Gastrocnemius medialis (tissue), 4 donors: Measurements from ENCODE around the gene PKM. TPM values are rescaled to one million over a fixed set of nuclear protein-coding genes. Genes with fewer than 3 reads are reported as not detected.

Experiments used
- ATAC-seq, 2 donors: fragments of 150-250 bp; one replicate each; pipeline ENCODE4 v1.9.1; 2016
- DNase-seq, 2 donors: peaks; one replicate each; pipeline ENCODE4 v3.0.0-alpha.2; 2019
- H3K27ac ChIP-seq, 4 donors: fragments of 200-600 bp; sonication (generic); 1 replicate in 1 of 4; 2 replicates in 3 of 4; pipeline ENCODE4 v1.5.1; 2016 to 2018; ENCODE audit warnings: mild to moderate bottlenecking in 2 of 4, moderate library complexity in 1 of 4
- H3K27me3 ChIP-seq, 3 donors: fragments of 200-600 bp; sonication (generic) in 2 of 3; 1 replicate in 1 of 3; 2 replicates in 2 of 3; pipeline versions ENCODE4 v1.5.1 to v1.6.0; 2016 to 2019; ENCODE audit warnings: mild to moderate bottlenecking in 1 of 3, moderate library complexity in 1 of 3
- H3K36me3 ChIP-seq, 2 donors: fragments of 200-600 bp; sonication (generic) in 1 of 2; one replicate each; pipeline ENCODE4 v1.5.1; 2017 to 2018
- H3K4me1 ChIP-seq, 2 donors: fragments of 200-600 bp; sonication (generic) in 1 of 2; one replicate each; pipeline ENCODE4 v1.5.1; 2016 to 2017; ENCODE audit warnings: mild to moderate bottlenecking in 2 of 2
- H3K4me3 ChIP-seq, 4 donors: fragments of 200-600 bp; sonication (generic) in 3 of 4; 1 replicate in 1 of 4; 2 replicates in 3 of 4; pipeline ENCODE4 v1.5.1; 2016 to 2019; ENCODE audit warnings: mild to moderate bottlenecking in 2 of 4
- H3K9me3 ChIP-seq, 3 donors: fragments of 200-600 bp; sonication (generic) in 2 of 3; 1 replicate in 1 of 3; 2 replicates in 2 of 3; pipeline ENCODE4 v1.5.1; 2016 to 2019
- POLR2A ChIP-seq, 2 donors: fragments of 450-650 bp; IDR thresholded peaks; one replicate each; pipeline ENCODE4 v1.6.1; 2017; ENCODE audit warnings: antibody characterized with exemption in 2 of 2, mild to moderate bottlenecking in 2 of 2, moderate library complexity in 2 of 2
- in situ Hi-C, 4 donors: fragments of 200-750 bp; cut with MboI; loops; one replicate each; pipeline versions ENCODE4 v1.15.0 to v1.8.0; 2017; ENCODE audit warnings: low sequenced_read_pairs in 4 of 4
- intact Hi-C: fragments of 100-400 bp; cut with DNase I; formaldehyde crosslinking; loops from one replicate; pipeline ENCODE4 v1.15.1; 2023; ENCODE audit warnings: low total_unique reads
- total RNA-seq, 4 donors: library from RNA; depleted of rRNA; stranded (reverse); fragments of >200 nt; gene quantifications; one replicate each; pipeline versions ENCODE4 v1.1.0 to v1.2.3, GENCODE V29; 2016
- TF ChIP-seq, protein P1 (sequence below), 5 experiments: fragments of 450-650 bp in 3 of 5; fragments of 200-600 bp in 2 of 5; sonication (generic) in 2 of 5; IDR thresholded peaks in 4 of 5; conservative IDR thresholded peaks in 1 of 5; 1 replicate in 4 of 5; 2 replicates in 1 of 5; pipeline ENCODE4 v1.5.1; 2016 to 2019; ENCODE audit warnings: antibody characterized with exemption in 5 of 5, mild to moderate bottlenecking in 3 of 5, moderate library complexity in 3 of 5

Gene PKM
- total RNA-seq, 4 donors from 2014 or later = 691 to 946 (median 810) TPM

DNA sequence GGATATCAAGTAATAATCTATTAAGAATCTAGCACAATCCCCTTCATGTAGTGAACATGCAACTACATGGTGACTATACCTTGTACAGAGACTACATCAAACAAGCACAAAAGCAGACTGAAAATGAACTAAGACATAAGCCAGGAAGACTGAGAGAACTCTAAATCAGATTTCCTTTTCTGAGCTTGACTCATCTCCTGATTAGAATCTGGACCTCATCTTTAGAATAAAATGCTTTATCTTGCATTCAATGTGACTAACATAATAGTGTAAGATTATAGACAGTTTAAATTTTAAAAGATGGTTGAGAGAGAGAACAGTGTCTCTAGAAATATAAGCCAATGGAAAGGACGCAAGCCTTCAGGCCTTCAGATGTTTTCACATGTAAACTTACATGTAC lies 17.5 kb upstream of the PKM start:
- no peaks in the 10 kb centered on the region for H3K9me3 ChIP-seq
- no peak for ATAC-seq
- in situ Hi-C loops = no loop called here

DNA sequence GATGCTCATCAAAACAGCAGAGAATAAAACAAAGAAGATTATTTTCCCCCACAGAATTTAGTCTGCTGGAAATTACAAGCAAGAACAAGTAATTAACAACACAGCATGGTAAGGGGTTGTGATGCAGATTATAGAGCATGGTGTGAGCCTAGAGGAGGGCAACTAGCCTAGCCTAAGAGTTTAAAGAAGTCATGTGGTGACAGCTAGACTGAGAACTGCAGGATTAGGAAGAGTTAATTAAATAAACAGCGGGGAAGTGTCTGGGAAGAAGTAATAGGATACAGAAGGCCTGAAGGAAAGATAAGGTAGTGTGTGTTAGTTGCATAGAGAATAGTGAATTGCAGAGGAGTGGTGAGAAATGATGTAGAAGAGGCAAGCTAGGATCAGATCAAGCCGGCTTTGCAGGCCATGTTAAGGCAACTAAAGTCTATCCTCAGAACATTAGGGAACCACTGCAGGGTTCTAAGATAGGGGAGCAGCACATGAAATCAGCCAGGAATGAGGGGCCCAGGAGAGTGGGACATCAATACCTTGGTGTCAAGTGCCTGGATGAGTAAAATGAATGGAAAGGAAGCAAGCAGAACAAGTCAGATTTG lies 11.9 kb upstream of the PKM start:
- Histone ChIP-seq H3K9me3 (no peaks in the 10 kb centered on the region), H3K36me3 (peaks cover 0 to 69% of the 10 kb centered on the region in 2 donors), H3K27me3 (no peaks in the 10 kb centered on the region), H3K4me1 (peaks cover 0 to 3% of the 10 kb centered on the region in 2 donors), H3K4me3 (no peak overlapping the region), H3K27ac (no peak overlapping the region)
- ATAC-seq (no peak), DNase-seq (no peak)
- TF ChIP-seq, protein P1, sequence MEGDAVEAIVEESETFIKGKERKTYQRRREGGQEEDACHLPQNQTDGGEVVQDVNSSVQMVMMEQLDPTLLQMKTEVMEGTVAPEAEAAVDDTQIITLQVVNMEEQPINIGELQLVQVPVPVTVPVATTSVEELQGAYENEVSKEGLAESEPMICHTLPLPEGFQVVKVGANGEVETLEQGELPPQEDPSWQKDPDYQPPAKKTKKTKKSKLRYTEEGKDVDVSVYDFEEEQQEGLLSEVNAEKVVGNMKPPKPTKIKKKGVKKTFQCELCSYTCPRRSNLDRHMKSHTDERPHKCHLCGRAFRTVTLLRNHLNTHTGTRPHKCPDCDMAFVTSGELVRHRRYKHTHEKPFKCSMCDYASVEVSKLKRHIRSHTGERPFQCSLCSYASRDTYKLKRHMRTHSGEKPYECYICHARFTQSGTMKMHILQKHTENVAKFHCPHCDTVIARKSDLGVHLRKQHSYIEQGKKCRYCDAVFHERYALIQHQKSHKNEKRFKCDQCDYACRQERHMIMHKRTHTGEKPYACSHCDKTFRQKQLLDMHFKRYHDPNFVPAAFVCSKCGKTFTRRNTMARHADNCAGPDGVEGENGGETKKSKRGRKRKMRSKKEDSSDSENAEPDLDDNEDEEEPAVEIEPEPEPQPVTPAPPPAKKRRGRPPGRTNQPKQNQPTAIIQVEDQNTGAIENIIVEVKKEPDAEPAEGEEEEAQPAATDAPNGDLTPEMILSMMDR (IDR thresholded peaks at IDR 0.05 in 4 of 5, conservative IDR thresholded peaks at IDR 0.05 in 1 of 5) = no peak
- TF ChIP-seq POLR2A (IDR thresholded peaks at IDR 0.05) = no peak
- in situ Hi-C loops (no loop called here), intact Hi-C loops (no loop called here)

More for the DNA sequence above, 17.5 kb upstream of the PKM start:
- Histone ChIP-seq H3K4me3 (no peak overlapping the region), H3K4me1 (no peaks in the 10 kb centered on the region), H3K27ac (no peak overlapping the region), H3K27me3 (no peaks in the 10 kb centered on the region), H3K36me3 (peaks cover 0 to 85% of the 10 kb centered on the region in 2 donors)
- intact Hi-C loops = no loop called here
- TF ChIP-seq, protein P1 (IDR thresholded peaks at IDR 0.05 in 4 of 5, conservative IDR thresholded peaks at IDR 0.05 in 1 of 5) = no peak
- TF ChIP-seq POLR2A (IDR thresholded peaks at IDR 0.05) = no peak
- DNase-seq = no peak

DNA sequence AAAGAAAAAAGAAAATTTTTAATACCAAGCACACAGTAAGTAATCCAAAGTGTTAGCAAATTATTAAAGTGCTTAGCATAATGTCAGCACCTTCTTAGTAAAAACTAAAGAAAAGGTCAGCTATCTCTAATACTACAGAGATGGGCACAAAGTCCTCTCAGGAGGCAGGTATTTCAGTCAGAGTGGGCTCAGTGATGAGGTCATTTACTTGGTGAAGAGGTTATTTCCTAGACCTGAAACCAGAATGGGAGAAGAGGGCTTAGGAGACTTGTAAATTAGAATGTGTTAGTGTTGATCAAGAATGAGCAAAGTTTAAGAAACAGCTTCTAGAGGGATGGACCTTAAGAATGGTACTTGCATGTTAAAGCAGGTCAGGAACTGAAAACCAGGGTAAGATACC lies 8.7 kb upstream of the PKM start:
- Histone ChIP-seq H3K36me3 (peaks cover 0 to 50% of the 10 kb centered on the region in 2 donors), H3K27ac (no peak overlapping the region), H3K4me1 (peaks cover 0 to 14% of the 10 kb centered on the region in 2 donors), H3K27me3 (no peaks in the 10 kb centered on the region), H3K4me3 (no peak overlapping the region), H3K9me3 (no peaks in the 10 kb centered on the region)
- DNase-seq = no peak
- no peak for ATAC-seq
- in situ Hi-C loops = loop anchor here in 1 of 4 donors (5.0 kb wide), 1 partner anchor 33 kb away; the partner anchor contains the start of gene PARP6
- TF ChIP-seq POLR2A (IDR thresholded peaks at IDR 0.05) = no peak
- TF ChIP-seq, protein P1 (IDR thresholded peaks at IDR 0.05 in 4 of 5, conservative IDR thresholded peaks at IDR 0.05 in 1 of 5) = no peak
- intact Hi-C loops = no loop called here

DNA sequence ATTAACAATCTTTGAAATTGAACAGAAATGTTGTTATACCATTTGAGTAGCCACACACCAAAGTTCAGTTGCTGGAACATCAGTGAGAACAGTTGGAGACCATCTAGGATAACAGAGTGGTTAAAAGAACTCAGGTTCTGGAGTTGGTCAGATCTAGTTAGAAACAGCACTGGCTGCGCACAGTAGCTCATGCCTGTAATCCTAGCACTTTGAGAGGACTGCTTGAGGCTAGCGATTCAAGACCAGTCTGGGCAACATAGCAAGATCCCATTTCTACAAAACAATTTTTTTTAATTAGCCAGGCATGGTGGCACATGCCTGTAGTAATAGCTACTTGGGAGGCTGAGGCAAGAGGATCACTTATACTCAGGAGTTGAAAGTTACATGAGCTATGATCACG lies 7.6 kb upstream of the PKM start:
- Histone ChIP-seq H3K4me1 (peaks cover 0 to 14% of the 10 kb centered on the region in 2 donors), H3K36me3 (peaks cover 0 to 39% of the 10 kb centered on the region in 2 donors), H3K9me3 (no peaks in the 10 kb centered on the region), H3K27ac (peak overlapping the region in 1 of 4 donors; percentile 64), H3K4me3 (no peak overlapping the region), H3K27me3 (no peaks in the 10 kb centered on the region)
- intact Hi-C loops (no loop called here), in situ Hi-C loops (loop anchor here in 1 of 4 donors (5.0 kb wide), 1 partner anchor 34 kb away; the partner anchor contains the start of gene PARP6)
- no peak for ATAC-seq
- no peak for TF ChIP-seq POLR2A (IDR thresholded peaks at IDR 0.05)
- TF ChIP-seq, protein P1 (IDR thresholded peaks at IDR 0.05 in 4 of 5, conservative IDR thresholded peaks at IDR 0.05 in 1 of 5) = no peak
- DNase-seq = no peak
